Activated CD4-positive, alpha-beta memory T cell treated with anti-CD3 and anti-CD28 coated beads for 36 hours (primary cell): ENCODE results near the gene COL19A1. TPM values are rescaled to one million over a fixed set of nuclear protein-coding genes. Genes with fewer than 3 reads are reported as not detected.

ENCODE experiments used
- total RNA-seq, 2 experiments: library from RNA; stranded (reverse); gene quantifications; one replicate each; pipeline ENCODE4 v1.2.3, GENCODE V29; 2021

Gene COL19A1
- total RNA-seq, 2 experiments from 2014 or later = 0.02 to 0.19 TPM

Other genes with a start within 250 kb of the COL19A1 start
- gene LMBRD1, start 69.5 kb upstream of the COL19A1 start, total RNA-seq = 10 to 100 TPM; 17.4 to 18.2 TPM